ENCODE results near the gene SPINT1. TPM values are rescaled to one million over a fixed set of nuclear protein-coding genes. Genes with fewer than 3 reads are reported as not detected.

SPINT1 gene
- total and polyA plus RNA-seq, 2 of the 13 experiments (the other 11 are each of a cell fraction or from before 2014, with no cell fraction given): 0.49 to 2.5 TPM

DNA sequence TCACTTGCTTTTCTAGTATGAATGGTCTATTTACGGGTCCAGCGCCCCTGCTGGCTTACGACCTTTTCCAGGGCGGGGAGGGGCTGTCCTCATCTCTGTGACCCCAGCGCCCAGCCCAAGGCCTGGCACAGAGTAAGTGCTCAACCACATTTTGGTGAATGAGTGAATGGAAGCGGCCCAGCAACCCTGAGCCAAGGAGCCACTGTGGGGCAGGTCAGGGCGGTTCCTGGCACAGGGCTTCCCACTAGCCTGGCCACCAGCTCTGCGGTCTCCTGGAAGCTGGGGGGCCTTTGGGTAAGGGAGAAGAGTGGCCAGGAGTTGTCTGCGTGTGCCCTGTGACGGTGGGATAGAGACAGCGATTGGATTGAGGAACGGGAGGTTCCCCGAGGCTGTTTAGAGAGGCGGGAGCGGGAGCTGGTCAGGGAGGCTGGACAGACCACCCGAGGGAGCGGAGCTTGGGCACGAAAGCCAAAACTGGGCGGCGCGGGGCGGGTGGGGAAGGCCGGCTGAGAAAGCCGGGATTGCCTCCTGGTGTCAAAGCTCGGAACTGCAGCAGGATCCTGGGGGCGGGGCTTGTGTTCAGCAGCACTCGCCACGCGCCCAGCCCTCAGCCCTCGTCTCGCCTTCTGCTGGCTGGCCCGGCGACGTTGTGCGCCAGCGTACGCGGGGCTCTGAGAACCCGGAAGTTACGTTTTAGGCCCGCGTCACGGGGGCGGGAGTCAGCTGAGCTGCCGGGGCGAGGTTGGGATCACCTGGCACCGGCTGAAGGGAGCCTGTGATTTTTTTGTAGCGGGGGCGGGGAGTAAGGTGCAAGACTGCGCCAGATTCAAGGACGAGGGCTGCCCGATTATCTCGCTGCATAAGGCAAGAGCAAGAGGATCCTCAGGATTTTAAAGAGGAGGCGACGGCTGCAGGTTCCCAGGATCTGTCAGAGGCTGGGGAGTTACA is 50.2 kb downstream of the SPINT1 start, which contains the start of gene VPS18 (continued):
- TF ChIP-seq ZNF768 (CRISPR knock-in tag; IDR thresholded peaks at IDR 0.05) (peak; percentile 52; the same call in 1 of the 2 replicates), IRX3 (CRISPR knock-in tag; IDR thresholded peaks at IDR 0.05; ENCODE audit: borderline replicate concordance, low read depth) (peak; percentile 35; the same call in 1 of the 2 replicates), ZSCAN29 (CRISPR knock-in tag; conservative IDR thresholded peaks at IDR 0.05) (no peak), MED13 (CRISPR knock-in tag; IDR thresholded peaks at IDR 0.05) (no peak), KDM5B (CRISPR knock-in tag; IDR thresholded peaks at IDR 0.05; ENCODE audit: borderline replicate concordance) (peak; percentile 44; the same call in 1 of the 2 replicates), ZKSCAN8 (CRISPR knock-in tag; IDR thresholded peaks at IDR 0.05; ENCODE audit: borderline replicate concordance) (no peak; the same call in 1 of the 2 replicates), PLRG1 (conservative IDR thresholded peaks at IDR 0.05) (no peak), CHD2 (IDR thresholded peaks at IDR 0.05; ENCODE audit: low read depth, low read length) (no peak), RBFOX2 (IDR thresholded peaks at IDR 0.05; ENCODE audit: low read depth, low read length) (peak; percentile 72), CBFB (CRISPR knock-in tag; IDR thresholded peaks at IDR 0.05) (peak; percentile 66; the same call in 1 of the 2 replicates), ZNF720 (CRISPR knock-in tag; IDR thresholded peaks at IDR 0.05) (no peak), GATA4 (IDR thresholded peaks at IDR 0.05; ENCODE audit: borderline replicate concordance, low read depth) (no peak), MZF1 (CRISPR knock-in tag; IDR thresholded peaks at IDR 0.05; ENCODE audit: borderline replicate concordance) (no peak), FOXA1 (IDR thresholded peaks at IDR 0.05) (no peak), FOXA1 (CRISPR knock-in tag; IDR thresholded peaks at IDR 0.05) (0 out of 2 replicates have a peak, but pooled peaks have one; percentile 48), ZMYM4 (CRISPR knock-in tag; IDR thresholded peaks at IDR 0.05) (peak; percentile 82), ZNF777 (CRISPR knock-in tag; IDR thresholded peaks at IDR 0.05) (no peak), SOX13 (IDR thresholded peaks at IDR 0.05) (no peak), SOX13 (CRISPR knock-in tag; conservative IDR thresholded peaks at IDR 0.05 in 1 of 2, IDR thresholded peaks at IDR 0.05 in 1 of 2) (no peak), SIX4 (CRISPR knock-in tag; IDR thresholded peaks at IDR 0.05) (no peak), ZKSCAN5 (CRISPR knock-in tag; IDR thresholded peaks at IDR 0.05) (no peak), DR1 (CRISPR knock-in tag; IDR thresholded peaks at IDR 0.05) (no peak; the same call in 1 of the 2 replicates), ATF1 (CRISPR knock-in tag; IDR thresholded peaks at IDR 0.05) (peak; percentile 88), ZMAT5 (CRISPR knock-in tag; IDR thresholded peaks at IDR 0.05; ENCODE audit: borderline replicate concordance, low read depth) (no peak), MIER3 (CRISPR knock-in tag; IDR thresholded peaks at IDR 0.05; ENCODE audit: borderline replicate concordance) (no peak; the same call in 1 of the 2 replicates)
- TF ChIP-seq, protein P1, sequence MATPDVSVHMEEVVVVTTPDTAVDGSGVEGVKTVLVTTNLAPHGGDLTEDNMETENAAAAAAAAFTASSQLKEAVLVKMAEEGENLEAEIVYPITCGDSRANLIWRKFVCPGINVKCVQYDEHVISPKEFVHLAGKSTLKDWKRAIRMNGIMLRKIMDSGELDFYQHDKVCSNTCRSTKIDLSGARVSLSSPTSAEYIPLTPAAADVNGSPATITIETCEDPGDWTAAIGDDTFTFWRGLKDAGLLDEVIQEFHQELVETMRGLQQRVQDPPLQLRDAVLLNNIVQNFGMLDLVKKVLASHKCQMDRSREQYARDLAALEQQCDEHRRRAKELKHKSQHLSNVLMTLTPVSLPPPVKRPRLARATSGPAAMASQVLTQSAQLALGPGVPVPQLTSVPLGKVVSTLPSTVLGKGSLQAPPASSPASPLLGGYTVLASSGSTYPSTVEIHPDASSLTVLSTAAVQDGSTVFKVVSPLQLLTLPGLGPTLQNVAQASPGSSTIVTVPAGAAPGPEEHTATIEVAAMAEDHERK (CRISPR knock-in tag; IDR thresholded peaks at IDR 0.05; ENCODE audit: low read depth): peak; percentile 88
- TF ChIP-seq, protein P2, sequence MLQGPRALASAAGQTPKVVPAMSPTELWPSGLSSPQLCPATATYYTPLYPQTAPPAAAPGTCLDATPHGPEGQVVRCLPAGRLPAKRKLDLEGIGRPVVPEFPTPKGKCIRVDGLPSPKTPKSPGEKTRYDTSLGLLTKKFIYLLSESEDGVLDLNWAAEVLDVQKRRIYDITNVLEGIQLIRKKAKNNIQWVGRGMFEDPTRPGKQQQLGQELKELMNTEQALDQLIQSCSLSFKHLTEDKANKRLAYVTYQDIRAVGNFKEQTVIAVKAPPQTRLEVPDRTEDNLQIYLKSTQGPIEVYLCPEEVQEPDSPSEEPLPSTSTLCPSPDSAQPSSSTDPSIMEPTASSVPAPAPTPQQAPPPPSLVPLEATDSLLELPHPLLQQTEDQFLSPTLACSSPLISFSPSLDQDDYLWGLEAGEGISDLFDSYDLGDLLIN (CRISPR knock-in tag; IDR thresholded peaks at IDR 0.05; ENCODE audit: borderline replicate concordance): no peak
- TF ChIP-seq, protein P3, sequence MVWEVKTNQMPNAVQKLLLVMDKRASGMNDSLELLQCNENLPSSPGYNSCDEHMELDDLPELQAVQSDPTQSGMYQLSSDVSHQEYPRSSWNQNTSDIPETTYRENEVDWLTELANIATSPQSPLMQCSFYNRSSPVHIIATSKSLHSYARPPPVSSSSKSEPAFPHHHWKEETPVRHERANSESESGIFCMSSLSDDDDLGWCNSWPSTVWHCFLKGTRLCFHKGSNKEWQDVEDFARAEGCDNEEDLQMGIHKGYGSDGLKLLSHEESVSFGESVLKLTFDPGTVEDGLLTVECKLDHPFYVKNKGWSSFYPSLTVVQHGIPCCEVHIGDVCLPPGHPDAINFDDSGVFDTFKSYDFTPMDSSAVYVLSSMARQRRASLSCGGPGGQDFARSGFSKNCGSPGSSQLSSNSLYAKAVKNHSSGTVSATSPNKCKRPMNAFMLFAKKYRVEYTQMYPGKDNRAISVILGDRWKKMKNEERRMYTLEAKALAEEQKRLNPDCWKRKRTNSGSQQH (CRISPR knock-in tag; IDR thresholded peaks at IDR 0.05; ENCODE audit: low read depth): no peak
